Measurements from ENCODE around the gene ZKSCAN7. TPM values are rescaled to one million over a fixed set of nuclear protein-coding genes. Genes with fewer than 3 reads are reported as not detected.
A peak's percentile ranks its signal among the peaks of the same experiment; 100 is the strongest.
"Not testable (repeated sequence)": the region's sequence is repeated elsewhere in the genome, so short reads cannot be mapped to it uniquely, and the experiment has no call there.

Gene ZKSCAN7
- total RNA-seq, 1 donor from 2014 or later = 5.7 TPM

DNA sequence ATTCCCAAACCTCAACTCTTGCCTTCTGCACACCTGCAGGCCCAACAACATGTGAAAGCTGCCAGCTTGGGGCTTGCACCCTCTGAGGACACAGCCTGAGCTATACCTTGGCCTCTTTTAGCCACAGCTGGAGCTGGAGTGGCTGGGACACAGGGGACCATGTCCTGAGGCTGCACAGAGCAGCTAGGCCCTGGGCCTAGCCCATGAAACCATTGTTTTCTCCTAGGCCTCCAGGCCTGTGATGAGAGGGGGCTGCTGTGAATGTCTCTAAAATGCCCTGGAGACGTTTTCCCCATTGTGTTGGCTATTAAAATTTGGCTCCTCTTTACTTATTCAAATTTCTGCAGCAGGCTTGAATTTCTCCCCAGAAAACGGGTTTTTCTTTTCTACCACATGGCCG lies 7.2 kb downstream of the ZKSCAN7 start:
- no peak for DNase-seq (ENCODE audit: low spot score)
- intact Hi-C loops (cut with DNase I) = no loop called here

GRCh38 chr3:44568561-44568960 lies 13.6 kb downstream of the ZKSCAN7 start:
- intact Hi-C loops (cut with DNase I) = no loop called here
- DNase-seq (ENCODE audit: low spot score) (no peak), ATAC-seq (no peak)

More for the DNA sequence above, 7.2 kb downstream of the ZKSCAN7 start:
- no peak for ATAC-seq

DNA sequence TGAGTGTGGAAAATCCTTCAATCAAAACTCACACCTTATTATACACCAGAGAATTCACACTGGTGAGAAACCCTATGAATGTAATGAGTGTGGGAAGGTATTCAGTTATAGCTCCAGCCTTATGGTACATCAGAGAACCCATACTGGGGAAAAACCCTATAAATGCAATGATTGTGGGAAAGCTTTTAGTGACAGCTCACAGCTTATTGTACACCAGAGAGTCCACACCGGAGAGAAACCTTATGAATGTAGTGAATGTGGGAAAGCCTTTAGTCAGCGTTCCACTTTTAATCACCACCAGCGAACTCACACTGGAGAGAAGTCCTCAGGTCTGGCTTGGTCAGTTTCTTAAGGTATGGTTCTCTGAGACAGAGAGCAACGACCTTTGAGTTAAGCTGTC lies 16.0 kb downstream of the ZKSCAN7 start:
- no peak for DNase-seq (ENCODE audit: low spot score)
- no peak for ATAC-seq
- intact Hi-C loops (cut with DNase I) = no loop called here

DNA sequence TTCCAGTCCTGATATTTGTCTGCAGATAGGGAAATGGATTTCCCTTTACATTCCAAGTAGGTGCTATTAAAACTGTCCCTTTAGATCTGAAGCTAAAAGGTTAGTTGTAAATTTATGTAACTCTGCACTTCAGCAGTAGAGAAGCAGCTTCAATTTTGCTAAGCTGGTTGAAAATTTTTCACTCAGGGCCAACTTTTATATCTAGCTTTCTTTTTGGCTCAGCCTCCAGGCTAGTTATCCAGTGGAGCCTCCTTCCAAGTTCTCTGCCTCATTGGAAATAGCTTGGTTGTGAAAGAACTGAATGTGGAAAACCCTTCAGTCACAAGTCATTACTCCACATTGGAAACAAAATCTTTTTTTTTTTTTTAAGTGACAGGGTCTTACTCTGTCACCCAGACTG lies 21.6 kb downstream of the ZKSCAN7 start:
- ATAC-seq = peak; percentile 39
- DNase-seq (ENCODE audit: low spot score) = no peak
- intact Hi-C loops (cut with DNase I) = no loop called here

GRCh38 chr3:44577354-44577952 lies 22.5 kb downstream of the ZKSCAN7 start:
- ATAC-seq; DNase-seq (ENCODE audit: low spot score); intact Hi-C loops (cut with DNase I): not testable (repeated sequence)

- ATAC-seq; DNase-seq (ENCODE audit: low spot score); intact Hi-C loops (cut with DNase I): not testable (repeated sequence)
These were observed 23.3 kb downstream of the ZKSCAN7 start for GRCh38 chr3:44578316-44578715.

DNA sequence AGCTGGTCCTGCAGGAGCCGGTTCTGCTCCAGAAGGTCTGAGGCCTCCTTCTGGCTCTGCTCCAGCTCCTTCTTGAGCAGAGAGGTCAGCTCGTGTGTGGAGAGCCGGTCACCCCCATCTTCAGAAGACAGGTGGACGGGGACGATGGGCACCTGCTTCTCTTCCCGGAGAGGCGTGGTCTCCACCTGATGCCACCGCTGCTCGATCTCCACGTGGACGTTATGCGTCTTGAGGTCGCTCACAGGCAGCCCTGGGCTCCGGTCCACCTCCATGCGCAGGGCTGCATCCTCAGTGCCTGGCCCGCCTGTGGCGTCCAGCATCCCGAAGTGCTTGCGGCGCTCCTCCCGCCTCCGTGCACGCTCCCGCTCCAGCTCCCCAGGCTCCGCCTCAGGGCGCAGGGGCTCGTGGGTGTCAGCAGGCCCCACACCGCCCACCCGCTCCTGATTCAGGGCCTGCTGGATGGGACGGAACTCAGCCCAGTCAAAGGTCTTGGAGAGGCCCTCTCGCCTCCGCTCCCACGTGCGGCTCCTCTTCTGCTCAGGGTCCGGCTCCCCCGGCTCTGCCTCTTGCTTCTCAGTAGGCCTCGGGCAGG lies 24.0 kb downstream of the ZKSCAN7 start:
- not testable (repeated sequence) for ATAC-seq; DNase-seq (ENCODE audit: low spot score)

GRCh38 chr3:44579749-44580148 lies 24.8 kb downstream of the ZKSCAN7 start:
- intact Hi-C loops (cut with DNase I); ATAC-seq; DNase-seq (ENCODE audit: low spot score): not testable (repeated sequence)

More for the DNA sequence above, 24.0 kb downstream of the ZKSCAN7 start:
- intact Hi-C loops (cut with DNase I) = not testable (repeated sequence)

DNA sequence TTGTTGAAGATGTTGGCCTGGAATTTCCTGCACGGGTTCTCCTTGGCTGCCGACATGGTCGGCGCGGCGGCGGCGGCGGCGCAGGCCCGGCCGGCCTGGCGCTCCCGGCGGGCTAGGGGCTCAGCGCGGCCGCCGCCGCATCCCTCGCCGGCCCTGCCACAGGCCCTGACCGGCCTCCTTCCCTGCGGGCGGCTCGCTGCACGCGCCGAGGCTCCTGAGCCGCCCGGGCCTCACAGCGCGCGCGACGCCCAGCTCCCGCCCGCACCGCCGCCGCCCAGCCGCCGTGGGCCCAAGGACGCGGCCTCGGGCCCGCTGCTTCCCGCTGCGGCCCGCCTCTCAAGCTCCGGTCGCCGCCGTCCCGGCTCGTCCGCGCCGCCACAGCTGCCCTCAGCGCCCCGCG lies 26.0 kb downstream of the ZKSCAN7 start:
- ATAC-seq; DNase-seq (ENCODE audit: low spot score); intact Hi-C loops (cut with DNase I): not testable (repeated sequence)

DNA sequence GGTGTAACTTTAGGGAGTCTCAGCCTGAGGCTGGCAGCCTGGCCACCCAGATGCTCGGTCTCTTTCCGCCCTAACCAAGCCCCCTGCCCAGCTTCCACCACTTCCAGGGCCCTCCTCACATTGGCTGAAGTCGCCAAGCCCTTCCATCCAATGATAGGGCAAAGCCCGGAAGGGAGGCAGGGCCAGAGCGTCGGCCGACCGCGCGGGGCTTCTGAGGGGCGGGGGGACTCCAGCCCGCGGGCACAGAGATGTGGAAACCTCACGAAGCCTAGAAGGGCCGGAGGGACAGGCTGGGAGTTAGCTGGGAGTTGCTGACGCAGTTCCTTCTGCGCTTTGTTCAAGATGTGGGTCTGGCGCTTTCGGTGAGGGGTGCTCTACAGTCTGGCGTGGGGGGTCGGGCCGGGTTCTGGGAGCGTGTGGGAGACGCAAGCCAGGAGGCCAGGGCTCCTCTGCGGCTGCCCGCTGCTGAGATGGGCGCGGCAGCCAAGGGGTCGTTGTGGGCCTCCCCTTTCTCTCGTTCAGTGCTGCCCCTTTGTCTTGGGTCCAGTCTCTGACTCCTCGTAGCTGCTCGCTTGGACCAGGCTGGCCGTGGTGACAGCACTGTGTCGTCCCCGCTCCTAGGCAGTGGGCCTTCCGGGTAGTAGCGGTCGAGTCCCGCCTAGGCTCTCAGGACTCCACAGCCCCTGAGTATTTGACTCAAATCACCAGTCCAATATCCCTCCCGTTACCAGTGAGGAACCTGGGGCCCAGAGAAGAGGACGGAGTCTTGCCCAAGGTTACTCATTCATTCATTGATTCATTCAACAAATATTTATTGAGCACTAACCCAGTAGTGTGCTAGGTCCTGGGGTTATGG lies 29.9 kb downstream of the ZKSCAN7 start, which contains the start of gene ZNF660:
ZNF660 (plus strand) TSS at position 319 of the 856 bp plus-strand sequence. CDS start 9,230 bp downstream, outside the sequence.
- ATAC-seq (peak; percentile 98), DNase-seq (ENCODE audit: low spot score) (peak; percentile 72)
- intact Hi-C loops (cut with DNase I) = no loop called here

GRCh38 chr3:44596621-44597020 lies 41.6 kb downstream of the ZKSCAN7 start:
- intact Hi-C loops (cut with DNase I) = no loop called here
- no peak for ATAC-seq
- no peak for DNase-seq (ENCODE audit: low spot score)

- DNase-seq (ENCODE audit: low spot score) (no peak), ATAC-seq (no peak)
- intact Hi-C loops (cut with DNase I) = no loop called here
These were observed 46.8 kb downstream of the ZKSCAN7 start for GRCh38 chr3:44601749-44602148.

DNA sequence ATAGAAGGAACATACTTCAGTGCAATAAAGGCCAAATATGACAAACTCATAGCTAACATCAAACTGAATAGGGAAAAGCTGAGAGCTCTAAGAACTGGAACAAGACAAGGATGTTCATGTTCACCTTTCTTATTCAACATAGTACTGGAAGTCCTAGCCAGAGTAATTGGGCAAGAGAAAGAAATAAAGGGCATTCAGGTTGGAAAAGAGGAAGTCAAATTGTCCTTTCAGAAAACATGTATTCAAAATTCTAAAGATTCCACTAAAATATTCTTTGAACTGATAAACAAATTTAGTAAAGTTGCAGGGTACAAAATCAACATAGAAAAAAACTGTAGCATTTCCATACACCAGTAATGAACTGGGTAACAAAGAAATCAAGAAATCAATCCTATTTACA lies 57.7 kb downstream of the ZKSCAN7 start:
- DNase-seq (ENCODE audit: low spot score) (no peak), ATAC-seq (no peak)
- intact Hi-C loops (cut with DNase I) = no loop called here

Other genes starting within 250 kb of the ZKSCAN7 start
- gene TCAIM, start 216.4 kb upstream of the ZKSCAN7 start, total RNA-seq = 35.6 TPM
- gene ZNF445, start 77.5 kb upstream of the ZKSCAN7 start, total RNA-seq = 27.6 TPM
- 8.9 TPM for gene ZNF660, start 29.8 kb downstream of the ZKSCAN7 start, total RNA-seq
- gene ZNF197, start 69.8 kb downstream of the ZKSCAN7 start, total RNA-seq = 23.2 TPM
- 10.6 TPM for gene ZNF35, start 93.5 kb downstream of the ZKSCAN7 start, total RNA-seq
- gene ZNF502, start 157.5 kb downstream of the ZKSCAN7 start, total RNA-seq = 8.0 TPM
- gene ZNF501, start 174.4 kb downstream of the ZKSCAN7 start, total RNA-seq = 7.2 TPM
- 26.7 TPM for gene KIAA1143, start 206.4 kb downstream of the ZKSCAN7 start, total RNA-seq
- 0.53 TPM for gene KIF15, start 206.6 kb downstream of the ZKSCAN7 start, total RNA-seq

All from sciatic nerve (tissue), 2 donors.